Mesodermal cell (in vitro differentiated cells): ENCODE data around the gene CPA4.

Experiments
- H3K27ac ChIP-seq: 2 replicates; pipeline ENCODE4 v1.7.0; 2013; ENCODE audit warnings: mild to moderate bottlenecking, low read depth, low read length, moderate library complexity; ENCODE audit not compliant: severe bottlenecking
- H3K36me3 ChIP-seq: 2 replicates; pipeline ENCODE4 v1.7.1; 2013; ENCODE audit warnings: mild to moderate bottlenecking, low read length, moderate library complexity; ENCODE audit not compliant: control insufficient read depth, insufficient read depth
- H3K4me1 ChIP-seq: one replicate; pipeline ENCODE4 v1.7.1; 2013; ENCODE audit warnings: mild to moderate bottlenecking, low read length; ENCODE audit not compliant: insufficient read depth, control insufficient read depth, poor library complexity, severe bottlenecking
- H3K4me3 ChIP-seq: 2 replicates; pipeline ENCODE4 v1.7.0; 2013; ENCODE audit warnings: low read length, control low read depth, mild to moderate bottlenecking; ENCODE audit not compliant: insufficient read depth, poor library complexity, severe bottlenecking; ENCODE audit errors: extremely low read depth
- H3K9me3 ChIP-seq: 2 replicates; pipeline ENCODE4 v1.7.1; 2013; ENCODE audit warnings: mild to moderate bottlenecking, low read length, moderate library complexity; ENCODE audit not compliant: control insufficient read depth
- WGBS, 2 experiments: methylation state at CpG; one replicate each; pipeline ENCODE4 v1.1.5; 2013; ENCODE audit warnings: missing lambda C conversion rate in 2 of 2; ENCODE audit not compliant: insufficient coverage in 2 of 2; 5-methylcytosine and 5-hydroxymethylcytosine counted together

CPA4 gene

DNA sequence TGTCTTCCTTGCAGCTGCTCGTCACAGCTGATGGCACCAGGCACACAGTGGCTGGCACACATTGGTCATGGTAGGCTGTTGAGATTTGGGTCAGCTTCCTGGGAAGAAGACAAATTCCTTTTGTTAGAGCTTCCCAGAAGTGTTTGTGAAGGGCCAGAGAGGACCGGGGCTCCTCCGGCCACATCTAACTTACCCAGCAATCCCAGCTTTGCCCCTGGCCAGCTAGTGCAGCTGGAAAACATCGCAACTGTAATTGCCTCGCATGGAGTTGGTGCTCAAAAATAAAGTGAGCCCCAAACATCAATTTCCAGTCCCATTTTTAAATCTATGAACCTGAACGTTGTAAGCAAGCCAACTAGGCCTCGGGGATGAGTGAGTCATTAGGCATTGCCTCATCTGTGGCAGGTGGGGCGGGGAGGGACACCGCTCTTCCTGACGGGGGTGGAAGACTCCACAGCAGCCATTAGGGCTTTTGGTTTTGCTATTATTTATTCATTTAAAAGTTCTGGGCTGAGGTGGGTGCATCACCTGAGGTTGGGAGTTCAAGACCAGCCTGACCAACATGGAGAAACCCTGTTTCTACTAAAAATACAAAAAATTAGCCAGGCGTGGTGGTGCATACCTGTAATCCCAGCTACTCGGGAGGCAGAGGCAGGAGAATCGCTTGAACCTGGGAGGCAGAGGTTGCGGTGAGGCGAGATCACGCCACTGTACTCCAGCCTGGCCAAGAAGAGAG lies 64.1 kb downstream of the CPA4 start:
- Histone ChIP-seq H3K36me3 (no peaks in the 10 kb centered on the region), H3K27ac (peak overlapping the region; percentile 99), H3K9me3 (peaks cover 28% of the 10 kb centered on the region), H3K4me3 (no peak overlapping the region), H3K4me1 (peaks cover 33% of the 10 kb centered on the region)
- 84 to 92% methylated on average over 6 to 7 of the region's 16 CpGs for WGBS, 2 experiments

DNA sequence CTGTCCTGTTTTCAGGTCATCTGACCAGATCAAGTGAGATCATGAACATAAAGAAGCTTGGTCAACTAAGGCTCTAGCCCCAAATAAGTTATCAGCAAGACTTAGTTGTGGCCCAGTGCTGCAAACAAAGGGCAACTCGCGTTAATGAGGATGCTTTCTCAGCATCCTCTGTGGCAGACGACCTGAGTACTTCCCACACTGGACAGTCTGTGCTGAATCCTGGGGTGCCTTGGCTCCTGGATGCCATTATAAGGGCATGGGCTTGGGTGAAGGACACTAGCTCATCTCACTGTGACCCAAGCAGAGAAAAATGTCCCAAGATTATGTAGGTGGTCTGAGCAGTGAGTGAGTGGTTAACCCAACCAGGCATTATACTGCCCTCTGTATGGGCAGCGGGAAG lies 65.5 kb downstream of the CPA4 start:
- Histone ChIP-seq H3K4me1 (peaks cover 26% of the 10 kb centered on the region), H3K27ac (no peak overlapping the region), H3K4me3 (no peak overlapping the region), H3K9me3 (peaks cover 28% of the 10 kb centered on the region), H3K36me3 (no peaks in the 10 kb centered on the region)
- WGBS, 2 experiments, result 90 to 97% methylated on average over 4 of the region's 4 CpGs

DNA sequence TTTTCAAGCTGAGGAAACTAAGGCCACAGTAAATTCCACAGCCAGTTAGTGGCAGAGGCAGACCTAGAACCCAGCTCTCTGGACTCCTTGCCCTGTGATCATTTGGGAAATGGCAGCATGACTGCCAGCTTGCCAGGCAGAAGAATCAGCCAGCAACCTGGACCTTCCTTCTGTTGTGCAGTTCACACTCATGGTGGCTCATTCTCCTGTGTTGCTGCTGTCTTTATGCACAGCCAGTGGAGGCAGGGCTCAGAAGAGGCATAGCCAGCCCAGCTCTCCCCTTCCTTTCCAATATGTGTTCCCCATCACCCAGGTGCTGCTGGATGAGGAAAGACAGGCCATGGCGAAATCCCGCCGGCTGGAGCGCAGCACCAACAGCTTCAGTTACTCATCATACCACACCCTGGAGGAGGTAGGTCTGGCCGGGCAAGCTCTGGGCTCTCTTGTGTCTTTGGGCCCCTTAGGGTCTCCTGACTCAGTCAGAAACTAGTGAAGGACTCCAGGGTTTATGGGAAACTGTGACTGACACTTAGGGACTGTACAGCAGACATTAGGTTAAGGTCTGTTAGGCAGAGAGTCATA lies 66.4 kb downstream of the CPA4 start:
- H3K36me3 ChIP-seq, result no peaks in the 10 kb centered on the region
- H3K4me3 ChIP-seq, result no peak overlapping the region
- peaks cover 30% of the 10 kb centered on the region for H3K4me1 ChIP-seq
- no peak overlapping the region for H3K27ac ChIP-seq
- peaks cover 28% of the 10 kb centered on the region for H3K9me3 ChIP-seq
- no CpG with 5 or more reads among the region's 5 CpGs for WGBS, 2 experiments

DNA sequence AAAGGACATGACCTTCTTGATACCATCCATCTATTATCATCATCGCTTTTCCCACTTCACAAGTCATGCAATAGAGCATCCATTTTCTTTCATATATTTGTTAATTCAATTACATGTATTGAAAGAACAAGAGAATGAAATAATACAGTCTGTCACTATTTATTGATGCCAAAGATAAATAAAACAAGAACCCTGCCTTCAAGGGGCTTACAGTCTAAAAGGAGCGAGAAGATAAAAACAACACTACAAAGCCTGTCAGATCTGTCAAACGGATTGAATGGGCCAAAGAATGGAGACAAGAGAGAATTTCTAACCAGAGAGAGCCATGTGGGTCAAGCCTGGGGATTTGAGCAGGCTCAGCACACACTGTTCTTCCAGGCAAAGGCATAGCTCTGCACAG lies 67.6 kb downstream of the CPA4 start:
- H3K4me3 ChIP-seq, result no peak overlapping the region
- H3K36me3 ChIP-seq, result no peaks in the 10 kb centered on the region
- WGBS, 2 experiments, result 93 to 100% methylated on average over 1 to 3 of the region's 3 CpGs
- no peak overlapping the region for H3K27ac ChIP-seq
- peaks cover 28% of the 10 kb centered on the region for H3K9me3 ChIP-seq
- peaks cover 36% of the 10 kb centered on the region for H3K4me1 ChIP-seq

DNA sequence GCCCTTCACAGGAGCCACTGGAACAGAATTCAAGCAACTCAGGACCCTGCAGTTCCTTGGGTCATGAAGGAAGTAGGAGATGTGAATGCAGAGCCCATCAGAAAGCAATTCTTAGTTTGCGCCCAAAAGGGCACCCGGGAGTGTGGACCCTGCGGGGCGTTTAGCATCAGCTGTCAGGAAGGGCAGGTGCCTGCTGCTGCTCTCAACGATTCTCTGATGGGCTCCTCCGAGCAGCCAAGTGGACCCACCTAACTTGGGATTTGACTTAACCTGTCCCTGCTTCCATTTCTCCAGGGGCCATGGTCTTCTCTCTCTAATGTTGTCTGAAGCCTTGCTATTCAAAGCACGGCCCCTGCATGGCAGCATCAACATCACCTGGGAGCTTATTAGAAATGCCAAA lies 68.7 kb downstream of the CPA4 start:
- WGBS, 2 experiments, result 89 to 96% methylated on average over 6 to 7 of the region's 7 CpGs
- no peak overlapping the region for H3K4me3 ChIP-seq
- H3K4me1 ChIP-seq, result peaks cover 41% of the 10 kb centered on the region
- H3K27ac ChIP-seq, result no peak overlapping the region
- H3K9me3 ChIP-seq, result peaks cover 28% of the 10 kb centered on the region
- H3K36me3 ChIP-seq, result no peaks in the 10 kb centered on the region

DNA sequence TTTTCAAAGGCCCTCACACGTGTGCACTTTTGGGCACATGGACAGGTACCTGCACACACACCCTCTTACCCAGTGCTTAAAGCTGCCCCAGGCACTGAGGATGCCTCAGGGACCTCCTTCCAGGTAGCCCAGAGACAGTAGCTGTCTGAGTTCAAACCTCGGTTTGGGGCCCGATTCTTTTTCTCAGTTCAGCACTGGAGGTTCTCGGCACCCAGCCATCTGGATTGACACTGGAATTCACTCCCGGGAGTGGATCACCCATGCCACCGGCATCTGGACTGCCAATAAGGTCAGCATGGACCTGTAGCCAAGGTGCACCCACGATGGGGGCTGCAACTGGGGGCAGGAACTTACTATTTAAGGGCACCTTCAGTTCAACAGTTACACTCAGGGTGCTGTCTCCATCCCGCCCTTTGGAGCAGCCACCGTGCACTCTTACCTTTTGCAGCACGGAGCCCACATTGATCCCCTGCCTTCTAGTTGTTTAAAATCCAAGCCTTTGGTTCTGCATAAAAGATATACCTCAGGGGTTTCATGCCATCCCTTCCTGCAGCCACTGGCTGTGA lies 69.4 kb downstream of the CPA4 start:
- Histone ChIP-seq H3K27ac (no peak overlapping the region), H3K4me1 (peaks cover 41% of the 10 kb centered on the region), H3K9me3 (peaks cover 28% of the 10 kb centered on the region), H3K4me3 (no peak overlapping the region), H3K36me3 (no peaks in the 10 kb centered on the region)
- WGBS, 2 experiments, result 94 to 95% methylated on average over 10 of the region's 10 CpGs

DNA sequence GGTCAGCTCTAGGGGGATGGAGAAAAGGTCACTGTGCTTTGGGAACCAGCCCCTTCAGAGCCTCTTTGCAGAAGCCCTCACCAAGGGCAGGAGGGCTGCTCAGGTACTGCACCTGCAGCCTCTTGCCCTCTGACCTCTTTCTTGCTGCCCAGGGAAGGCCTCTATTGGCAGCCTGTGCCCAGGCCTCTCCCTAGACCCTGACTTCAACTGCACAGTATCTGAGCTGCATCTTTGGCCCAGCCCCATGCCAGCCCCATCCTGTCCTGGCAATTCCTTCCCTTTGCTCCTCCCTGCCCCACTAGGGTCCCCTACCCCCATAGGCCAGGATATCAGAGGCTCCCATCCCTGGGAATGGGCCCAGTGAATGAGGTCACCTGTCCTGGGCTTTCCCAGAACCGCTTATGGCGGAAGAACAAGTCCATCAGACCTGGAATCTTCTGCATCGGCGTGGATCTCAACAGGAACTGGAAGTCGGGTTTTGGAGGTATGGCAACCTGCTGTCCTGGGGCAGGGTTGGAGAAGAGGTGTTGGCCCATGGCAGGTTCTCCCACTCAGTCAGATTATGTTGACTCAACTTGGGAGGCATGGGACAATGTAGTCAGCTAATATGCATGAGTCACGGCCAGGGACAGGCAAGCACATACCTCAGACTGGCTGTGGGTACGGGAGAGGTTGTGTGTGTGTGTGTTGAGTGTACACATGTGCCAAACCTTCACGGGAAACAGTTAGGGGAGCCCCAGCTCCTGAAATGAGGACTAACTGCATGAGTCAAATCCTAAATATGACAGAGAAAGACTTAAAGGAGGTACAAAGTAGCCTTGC lies 70.3 kb downstream of the CPA4 start:
- peaks cover 28% of the 10 kb centered on the region for H3K9me3 ChIP-seq
- H3K27ac ChIP-seq, result peak overlapping the region; percentile 43
- peaks cover 46% of the 10 kb centered on the region for H3K4me1 ChIP-seq
- no peak overlapping the region for H3K4me3 ChIP-seq
- 94 to 98% methylated on average over 8 of the region's 8 CpGs for WGBS, 2 experiments
- H3K36me3 ChIP-seq, result no peaks in the 10 kb centered on the region

DNA sequence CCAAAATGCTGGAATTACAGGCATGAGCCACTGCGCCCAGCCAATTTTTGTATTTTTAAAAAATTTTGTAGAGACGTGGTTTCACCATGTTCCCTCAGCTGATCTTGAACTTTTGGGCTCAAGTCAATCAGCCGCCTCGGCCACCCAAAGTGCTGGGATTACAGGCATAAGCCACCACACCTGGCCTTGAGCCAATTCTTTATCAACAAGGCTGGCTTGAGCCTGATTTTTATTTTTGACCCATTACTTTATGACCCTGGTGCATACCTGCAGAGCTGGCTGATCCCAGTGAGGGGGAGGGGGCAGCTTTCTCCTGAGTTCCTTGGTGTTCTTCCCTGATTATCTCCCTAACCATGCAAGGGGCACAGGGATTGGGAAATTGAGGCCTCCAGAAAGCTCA lies 71.5 kb downstream of the CPA4 start:
- no peaks in the 10 kb centered on the region for H3K36me3 ChIP-seq
- peaks cover 52% of the 10 kb centered on the region for H3K4me1 ChIP-seq
- peaks cover 16% of the 10 kb centered on the region for H3K9me3 ChIP-seq
- H3K27ac ChIP-seq, result no peak overlapping the region
- H3K4me3 ChIP-seq, result no peak overlapping the region
- WGBS, 2 experiments, result 86 to 97% methylated on average over 3 to 4 of the region's 4 CpGs

DNA sequence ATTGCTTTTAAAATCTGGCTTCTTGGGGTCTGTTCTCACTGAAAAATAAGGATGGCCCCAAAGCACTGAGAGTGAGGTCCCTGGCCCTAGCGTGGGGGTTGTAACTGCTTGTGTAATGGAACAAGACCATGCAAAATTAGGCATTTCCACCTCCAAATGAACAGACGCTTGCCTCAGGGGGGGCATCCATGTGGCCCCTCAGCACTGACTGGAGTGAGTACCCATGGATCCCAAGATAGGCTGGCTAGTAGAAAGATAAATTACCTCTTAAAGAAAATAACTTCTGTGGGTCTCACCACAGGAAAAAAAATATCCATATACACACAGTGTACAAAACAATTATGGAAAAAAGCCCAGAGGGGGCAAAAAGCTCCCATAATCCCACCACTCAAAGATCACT lies 72.1 kb downstream of the CPA4 start:
- 88 to 100% methylated on average over 1 to 2 of the region's 2 CpGs for WGBS, 2 experiments
- Histone ChIP-seq H3K4me3 (no peak overlapping the region), H3K36me3 (no peaks in the 10 kb centered on the region), H3K27ac (peak overlapping the region; percentile 33), H3K9me3 (peaks cover 9% of the 10 kb centered on the region), H3K4me1 (peaks cover 58% of the 10 kb centered on the region)

DNA sequence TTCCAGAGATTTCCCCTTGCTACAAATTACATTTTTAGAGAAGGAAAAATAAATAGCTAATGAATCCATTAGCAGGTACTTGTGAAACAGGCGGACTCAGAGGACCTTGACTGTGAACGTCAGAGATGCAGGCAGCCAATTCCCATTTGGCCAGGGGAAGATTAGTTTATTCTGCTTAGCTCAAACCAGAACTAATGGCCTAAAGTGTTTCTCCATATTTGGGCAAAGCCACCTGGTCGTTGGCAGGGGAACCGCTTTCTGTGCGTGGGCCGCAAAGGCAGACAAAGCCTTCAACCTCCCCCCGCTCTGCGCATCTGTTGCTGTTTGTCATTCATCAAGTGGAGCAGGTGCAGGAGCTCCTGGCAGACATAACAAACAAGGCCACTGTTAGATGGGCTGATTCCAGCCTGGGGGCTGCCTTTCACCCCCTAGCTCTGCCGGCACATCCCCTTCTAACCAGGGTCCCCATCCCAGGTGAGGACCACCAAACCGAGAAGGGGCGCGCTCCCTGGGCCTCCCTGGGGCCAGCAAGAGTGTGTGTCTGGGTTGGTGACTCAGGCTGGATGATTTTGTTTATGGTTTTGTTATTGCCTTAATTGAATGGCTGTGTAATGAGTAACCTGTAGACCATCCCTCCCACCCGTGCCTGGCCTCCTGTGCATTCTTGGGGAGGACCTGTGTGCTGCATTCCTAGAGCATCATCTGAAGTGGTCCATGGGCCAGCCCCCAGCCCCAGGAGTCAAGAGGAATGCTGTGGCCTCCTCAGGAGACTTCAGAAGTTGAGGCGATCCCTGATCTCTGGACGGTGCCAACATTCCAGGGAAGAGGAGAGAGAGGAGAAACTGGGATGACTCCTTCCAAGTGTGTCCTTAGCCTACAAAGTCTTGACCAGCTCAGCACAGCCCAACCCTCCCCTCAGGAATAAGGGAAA lies 72.8 kb downstream of the CPA4 start:
- Histone ChIP-seq H3K9me3 (peaks cover 2% of the 10 kb centered on the region), H3K36me3 (no peaks in the 10 kb centered on the region), H3K4me1 (peaks cover 65% of the 10 kb centered on the region), H3K4me3 (no peak overlapping the region), H3K27ac (peak overlapping the region; percentile 33)
- WGBS, 2 experiments, result 86 to 89% methylated on average over 12 to 14 of the region's 15 CpGs
